Suprapubic skin (tissue), 4 donors: Measurements from ENCODE around the gene C4orf17. TPM values are rescaled to one million over a fixed set of nuclear protein-coding genes. Genes with fewer than 3 reads are reported as not detected.

Experiments
- DNase-seq, 2 donors: peaks; one replicate each; pipeline ENCODE4 v3.0.0-alpha.2; 2019; ENCODE audit warnings: low spot score in 2 of 2
- H3K27ac ChIP-seq: fragments of 200-600 bp; sonication (generic); one replicate; pipeline ENCODE4 v1.5.1; 2019
- H3K27me3 ChIP-seq: fragments of 200-600 bp; sonication (generic); one replicate; pipeline ENCODE4 v1.5.1; 2019
- H3K36me3 ChIP-seq: fragments of 200-600 bp; sonication (generic); one replicate; pipeline ENCODE4 v1.5.1; 2019
- H3K4me1 ChIP-seq: fragments of 200-600 bp; sonication (generic); one replicate; pipeline ENCODE4 v1.5.1; 2019
- H3K4me3 ChIP-seq: fragments of 200-600 bp; sonication (generic); one replicate; pipeline ENCODE4 v1.5.1; 2019; ENCODE audit warnings: mild to moderate bottlenecking
- H3K9me3 ChIP-seq: fragments of 200-600 bp; sonication (generic); one replicate; pipeline ENCODE4 v1.5.1; 2019
- CTCF ChIP-seq, 2 donors: fragments of 200-600 bp in 1 of 2; fragments of 450-650 bp in 1 of 2; sonication (generic) in 1 of 2; IDR thresholded peaks; one replicate each; pipeline ENCODE4 v1.5.1; 2016 to 2019; ENCODE audit warnings: antibody characterized with exemption in 2 of 2, mild to moderate bottlenecking in 1 of 2, moderate library complexity in 1 of 2
- EP300 ChIP-seq: sonication (generic); formaldehyde crosslinking; IDR thresholded peaks from one replicate; pipeline ENCODE4 v1.6.1; 2017; ENCODE audit warnings: antibody characterized with exemption
- POLR2A ChIP-seq, 2 donors: fragments of 450-650 bp; IDR thresholded peaks; one replicate each; pipeline ENCODE4 v1.6.1; 2017; ENCODE audit warnings: antibody characterized with exemption in 2 of 2, mild to moderate bottlenecking in 2 of 2, moderate library complexity in 2 of 2
- POLR2AphosphoS5 ChIP-seq, 3 donors: sonication (generic); formaldehyde crosslinking; IDR thresholded peaks; one replicate each; pipeline ENCODE4 v1.6.1; 2017; ENCODE audit warnings: antibody characterized with exemption in 3 of 3
- WGBS: methylation state at CpG from one replicate; pipeline ENCODE4 v1.1.5; 2018; 5-methylcytosine and 5-hydroxymethylcytosine counted together
- total RNA-seq, 4 donors: library from RNA; depleted of rRNA; stranded (reverse); fragments of >200 nt; gene quantifications; one replicate each; pipeline ENCODE4 v1.1.0, GENCODE V29; 2016

C4orf17 gene
- total RNA-seq: not detected

- TF ChIP-seq POLR2AphosphoS5 (IDR thresholded peaks at IDR 0.05): no peak
- TF ChIP-seq POLR2A (IDR thresholded peaks at IDR 0.05): no peak
- no peak for TF ChIP-seq EP300
- no peak for TF ChIP-seq CTCF (IDR thresholded peaks at IDR 0.05)
- Histone ChIP-seq H3K27ac (no peak within 1 kb of the TSS), H3K36me3 (no peaks in the 10 kb centered on the region), H3K4me1 (no peaks in the 10 kb centered on the region), H3K4me3 (no peak within 1 kb of the TSS), H3K27me3 (no peaks in the 10 kb centered on the region), H3K9me3 (peaks cover 4% of the 10 kb centered on the region)
- DNase-seq: no peak
- 77% methylated on average over 4 of the region's 4 CpGs for WGBS
Measured at GRCh38 chr4:99510721-99511120, at the start of gene C4orf17. C4orf17 (plus strand) TSS chr4:99511021; CDS start chr4:99513082, 2,061 bp downstream.

- Histone ChIP-seq H3K4me3 (no peak overlapping the region), H3K4me1 (peaks cover 13% of the 10 kb centered on the region), H3K9me3 (no peaks in the 10 kb centered on the region), H3K27me3 (no peaks in the 10 kb centered on the region), H3K27ac (no peak overlapping the region), H3K36me3 (no peaks in the 10 kb centered on the region)
- TF ChIP-seq POLR2AphosphoS5 (IDR thresholded peaks at IDR 0.05): no peak
- no peak for TF ChIP-seq POLR2A (IDR thresholded peaks at IDR 0.05)
- TF ChIP-seq EP300: no peak
- TF ChIP-seq CTCF (IDR thresholded peaks at IDR 0.05): no peak
- DNase-seq: no peak
- 43% methylated on average over 4 of the region's 4 CpGs for WGBS
Measured at GRCh38 chr4:99461623-99462401, 49.0 kb upstream of the C4orf17 start.

- peaks cover 2% of the 10 kb centered on the region for H3K27me3 ChIP-seq
- H3K36me3 ChIP-seq: no peaks in the 10 kb centered on the region
- 24% methylated on average over 4 of the region's 4 CpGs for WGBS
- no peak for TF ChIP-seq POLR2A (IDR thresholded peaks at IDR 0.05)
- TF ChIP-seq CTCF (IDR thresholded peaks at IDR 0.05): peak; percentile 63 to 74
- TF ChIP-seq POLR2AphosphoS5 (IDR thresholded peaks at IDR 0.05): no peak
- no peak for TF ChIP-seq EP300
- DNase-seq: no peak
- H3K9me3 ChIP-seq: no peaks in the 10 kb centered on the region
- no peak overlapping the region for H3K27ac ChIP-seq
- no peak overlapping the region for H3K4me3 ChIP-seq
- H3K4me1 ChIP-seq: peaks cover 13% of the 10 kb centered on the region
Measured at GRCh38 chr4:99462875-99463464, 47.9 kb upstream of the C4orf17 start.

GRCh38 chr4:99463566-99463965, 47.3 kb upstream of the C4orf17 start:
- Histone ChIP-seq H3K27ac (no peak overlapping the region), H3K4me3 (no peak overlapping the region), H3K27me3 (peaks cover 3% of the 10 kb centered on the region), H3K9me3 (no peaks in the 10 kb centered on the region), H3K36me3 (no peaks in the 10 kb centered on the region), H3K4me1 (peaks cover 12% of the 10 kb centered on the region)
- no peak for DNase-seq
- TF ChIP-seq EP300 (no peak), POLR2AphosphoS5 (IDR thresholded peaks at IDR 0.05) (no peak), CTCF (IDR thresholded peaks at IDR 0.05) (no peak), POLR2A (IDR thresholded peaks at IDR 0.05) (no peak)
- WGBS: 46% methylated on average over 2 of the region's 2 CpGs

- no peak overlapping the region for H3K4me3 ChIP-seq
- no peaks in the 10 kb centered on the region for H3K36me3 ChIP-seq
- no peaks in the 10 kb centered on the region for H3K9me3 ChIP-seq
- H3K27ac ChIP-seq: no peak overlapping the region
- peaks cover 3% of the 10 kb centered on the region for H3K27me3 ChIP-seq
- TF ChIP-seq POLR2AphosphoS5 (IDR thresholded peaks at IDR 0.05) (no peak), EP300 (no peak), CTCF (IDR thresholded peaks at IDR 0.05) (no peak), POLR2A (IDR thresholded peaks at IDR 0.05) (no peak)
- 83% methylated on average over 2 of the region's 2 CpGs for WGBS
- no peak for DNase-seq
- no peaks in the 10 kb centered on the region for H3K4me1 ChIP-seq
Measured at GRCh38 chr4:99467887-99468286, 42.9 kb upstream of the C4orf17 start.
